ENCODE measurements around the gene KIF1C. TPM values are rescaled to one million over a fixed set of nuclear protein-coding genes. Genes with fewer than 3 reads are reported as not detected.

The KIF1C gene
- total and polyA plus RNA-seq, 9 of the 15 experiments (the other 6 are each of a cell fraction or from before 2014, with no cell fraction given) = 0.38 to 68.4 (median 25.1) TPM

GRCh38 chr17:4949321-4950074, 48.3 kb upstream of the KIF1C start (continued):
- TF ChIP-seq NRF1 (conservative IDR thresholded peaks at IDR 0.05 in 1 of 2, IDR thresholded peaks at IDR 0.05 in 1 of 2) (no peak), ZNF586 (CRISPR knock-in tag; conservative IDR thresholded peaks at IDR 0.05) (no peak), NFE2 (IDR thresholded peaks at IDR 0.05; ENCODE audit: low read depth) (0 out of 2 replicates have a peak, but pooled peaks have one; percentile 23), ARID1B (IDR thresholded peaks at IDR 0.05) (no peak), RBFOX2 (IDR thresholded peaks at IDR 0.05; ENCODE audit: low read depth, low read length) (peak; percentile 75), BRCA1 (IDR thresholded peaks at IDR 0.05) (no peak), BRCA1 (CRISPR knock-in tag; IDR thresholded peaks at IDR 0.05) (no peak), ZNF655 (CRISPR knock-in tag; IDR thresholded peaks at IDR 0.05) (no peak), GATAD2B (IDR thresholded peaks at IDR 0.05; ENCODE audit: borderline replicate concordance) (no peak), JUN (IDR thresholded peaks at IDR 0.05; ENCODE audit: borderline replicate concordance, low read depth, low read length) (peak; percentile 22; the same call in 1 of the 2 replicates), JUN (CRISPR knock-in tag; IDR thresholded peaks at IDR 0.05; ENCODE audit: borderline replicate concordance) (no peak), NR3C1 (CRISPR knock-in tag; IDR thresholded peaks at IDR 0.05) (no peak), SOX6 (IDR thresholded peaks at IDR 0.05) (no peak), HMBOX1 (IDR thresholded peaks at IDR 0.05) (no peak), MEIS2 (IDR thresholded peaks at IDR 0.05; ENCODE audit: partially characterized antibody) (no peak), FOXP1 (CRISPR knock-in tag; IDR thresholded peaks at IDR 0.05) (no peak), ZFX (CRISPR knock-in tag; IDR thresholded peaks at IDR 0.05) (no peak; the same call in 1 of the 2 replicates), NR2F6 (CRISPR knock-in tag; IDR thresholded peaks at IDR 0.05) (no peak), MYC (IDR thresholded peaks at IDR 0.05; ENCODE audit: low read depth, low read length) (peak; percentile 90), MYC (CRISPR knock-in tag; IDR thresholded peaks at IDR 0.05; ENCODE audit: borderline replicate concordance, low read depth) (no peak), PCBP2 (IDR thresholded peaks at IDR 0.05; ENCODE audit: low read depth, low read length, poor library complexity, severe bottlenecking) (no peak), KDM4B (IDR thresholded peaks at IDR 0.05; ENCODE audit: borderline replicate concordance in 2 of 2, low read depth in 1 of 2) (no peak), MBD1 (CRISPR knock-in tag; IDR thresholded peaks at IDR 0.05) (no peak)

Measured in K562 (cell line).